Peyer's patch (tissue), 4 donors: ENCODE measurements around the gene RAPGEF2. TPM values are rescaled to one million over a fixed set of nuclear protein-coding genes. Genes with fewer than 3 reads are reported as not detected.

Experiments
- DNase-seq, 3 donors: peaks; one replicate each; pipeline ENCODE4 v3.0.0-alpha.2; 2017 to 2019
- H3K27ac ChIP-seq, 4 donors: fragments of 200-600 bp; sonication (generic); one replicate each; pipeline ENCODE4 v1.5.1; 2016 to 2019
- H3K27me3 ChIP-seq, 2 donors: fragments of 200-600 bp; sonication (generic); one replicate each; pipeline ENCODE4 v1.5.1; 2019
- H3K36me3 ChIP-seq, 3 donors: fragments of 200-600 bp; sonication (generic); one replicate each; pipeline ENCODE4 v1.5.1; 2016 to 2019
- H3K4me1 ChIP-seq, 4 donors: fragments of 200-600 bp; sonication (generic); one replicate each; pipeline ENCODE4 v1.5.1; 2016 to 2019
- H3K4me3 ChIP-seq, 4 donors: fragments of 200-600 bp; sonication (generic); 1 replicate in 3 of 4; 2 replicates in 1 of 4; pipeline ENCODE4 v1.5.1; 2016 to 2019; ENCODE audit warnings: mild to moderate bottlenecking in 1 of 4
- H3K9me3 ChIP-seq, 4 donors: fragments of 200-600 bp; sonication (generic); one replicate each; pipeline ENCODE4 v1.5.1; 2016 to 2019; ENCODE audit warnings: mild to moderate bottlenecking in 1 of 4
- CTCF ChIP-seq, 6 experiments: fragments of 450-650 bp in 4 of 6; fragments of 200-600 bp in 2 of 6; sonication (generic) in 1 of 6; IDR thresholded peaks; one replicate each; pipeline ENCODE4 v1.5.1; 2017 to 2019; ENCODE audit warnings: antibody characterized with exemption in 6 of 6, mild to moderate bottlenecking in 3 of 6, moderate library complexity in 1 of 6
- POLR2A ChIP-seq, 2 donors: fragments of 450-650 bp; IDR thresholded peaks; one replicate each; pipeline ENCODE4 v1.5.1; 2017; ENCODE audit warnings: antibody characterized with exemption in 2 of 2, mild to moderate bottlenecking in 2 of 2, moderate library complexity in 2 of 2
- total RNA-seq, 4 donors: library from RNA; depleted of rRNA; stranded (reverse); fragments of >200 nt; gene quantifications; one replicate each; pipeline ENCODE4 v1.1.0, GENCODE V29; 2016

Gene RAPGEF2
- total RNA-seq, 4 donors from 2014 or later = 30.1 to 81.7 (median 41.4) TPM

GRCh38 chr4:159117564-159117963 lies 14.7 kb downstream of the RAPGEF2 start:
- Histone ChIP-seq H3K36me3 (no peaks in the 10 kb centered on the region), H3K9me3 (no peaks in the 10 kb centered on the region), H3K4me3 (no peak overlapping the region), H3K27me3 (no peaks in the 10 kb centered on the region), H3K4me1 (no peaks in the 10 kb centered on the region), H3K27ac (no peak overlapping the region)
- no peak for DNase-seq
- no peak for TF ChIP-seq POLR2A (IDR thresholded peaks at IDR 0.05)

- Histone ChIP-seq H3K4me1 (no peaks in the 10 kb centered on the region), H3K27ac (no peak overlapping the region), H3K9me3 (no peaks in the 10 kb centered on the region), H3K36me3 (no peaks in the 10 kb centered on the region), H3K27me3 (no peaks in the 10 kb centered on the region), H3K4me3 (no peak overlapping the region)
- TF ChIP-seq POLR2A (IDR thresholded peaks at IDR 0.05) (no peak), CTCF (IDR thresholded peaks at IDR 0.05) (no peak)
- DNase-seq = no peak
Measured at GRCh38 chr4:159117968-159118367, 15.1 kb downstream of the RAPGEF2 start.

- no peak overlapping the region for H3K27ac ChIP-seq
- no peak overlapping the region for H3K4me3 ChIP-seq
- H3K4me1 ChIP-seq = no peaks in the 10 kb centered on the region
- H3K36me3 ChIP-seq = no peaks in the 10 kb centered on the region
- TF ChIP-seq CTCF (IDR thresholded peaks at IDR 0.05) (no peak), POLR2A (IDR thresholded peaks at IDR 0.05) (no peak)
- no peaks in the 10 kb centered on the region for H3K9me3 ChIP-seq
- no peak for DNase-seq
- H3K27me3 ChIP-seq = no peaks in the 10 kb centered on the region
Measured at GRCh38 chr4:159121371-159121770, 18.5 kb downstream of the RAPGEF2 start.

GRCh38 chr4:159126716-159127115 lies 23.8 kb downstream of the RAPGEF2 start:
- Histone ChIP-seq H3K4me3 (no peak overlapping the region), H3K36me3 (no peaks in the 10 kb centered on the region), H3K4me1 (no peaks in the 10 kb centered on the region), H3K27me3 (no peaks in the 10 kb centered on the region), H3K9me3 (no peaks in the 10 kb centered on the region), H3K27ac (no peak overlapping the region)
- no peak for DNase-seq
- TF ChIP-seq CTCF (IDR thresholded peaks at IDR 0.05) (no peak), POLR2A (IDR thresholded peaks at IDR 0.05) (no peak)

- Histone ChIP-seq H3K4me1 (no peaks in the 10 kb centered on the region), H3K27ac (no peak overlapping the region), H3K27me3 (no peaks in the 10 kb centered on the region), H3K4me3 (no peak overlapping the region), H3K9me3 (no peaks in the 10 kb centered on the region), H3K36me3 (no peaks in the 10 kb centered on the region)
- DNase-seq = no peak
- TF ChIP-seq CTCF (IDR thresholded peaks at IDR 0.05) = no peak
Measured at GRCh38 chr4:159127745-159128518, 25.1 kb downstream of the RAPGEF2 start.

GRCh38 chr4:159129814-159130550 lies 27.1 kb downstream of the RAPGEF2 start:
- Histone ChIP-seq H3K9me3 (no peaks in the 10 kb centered on the region), H3K27ac (no peak overlapping the region), H3K27me3 (no peaks in the 10 kb centered on the region), H3K4me3 (no peak overlapping the region), H3K4me1 (no peaks in the 10 kb centered on the region), H3K36me3 (no peaks in the 10 kb centered on the region)
- TF ChIP-seq CTCF (IDR thresholded peaks at IDR 0.05) (no peak), POLR2A (IDR thresholded peaks at IDR 0.05) (no peak)
- DNase-seq = no peak
